A673 (cell line): ENCODE data around the gene ANO1. TPM values are rescaled to one million over a fixed set of nuclear protein-coding genes. Genes with fewer than 3 reads are reported as not detected.
A peak's percentile ranks its signal among the peaks of the same experiment; 100 is the strongest.

Experiments used
- BruUV-seq: library from RNA; stranded (reverse); fragments of 400-500 nt; replicated peaks from 2 replicates; lab custom pipeline; 2021; lab: Mats Ljungman, UMichigan
- CTCF ChIA-PET: fragments of 300-600 bp; sonication (Branson Sonifier 250); formaldehyde crosslinking; loops from one replicate; lab custom pipeline; 2022; ENCODE audit warnings: antibody characterized with exemption; lab: Charles Lee
- POLR2A ChIA-PET: fragments of 300-600 bp; sonication (Branson Sonifier 250); formaldehyde crosslinking; loops from one replicate; lab custom pipeline; 2022; ENCODE audit warnings: antibody characterized with exemption; ENCODE audit not compliant: low non-redundant PET; lab: Charles Lee
- DNase-seq: peaks from one replicate; pipeline ENCODE4 v3.0.0-alpha.2; 2015; ENCODE audit warnings: low spot score
- H3K27ac ChIP-seq: fragments of 200-600 bp; sonication (generic); 2 replicates; pipeline ENCODE4 v1.5.1; 2016; ENCODE audit warnings: mixed run types, low read depth, mild to moderate bottlenecking, mixed read lengths, antibody characterized with exemption, low read length; ENCODE audit not compliant: poor library complexity, severe bottlenecking
- H3K27me3 ChIP-seq: fragments of 200-600 bp; sonication (generic); replicated peaks from 2 replicates; pipeline ENCODE4 v1.6.1; 2017; ENCODE audit warnings: mixed run types, low read depth, mild to moderate bottlenecking, mixed read lengths, antibody characterized with exemption, low read length; ENCODE audit not compliant: insufficient read depth, poor library complexity
- H3K36me3 ChIP-seq: fragments of 200-600 bp; sonication (generic); 2 replicates; pipeline ENCODE4 v1.6.1; 2016; ENCODE audit warnings: mixed run types, mild to moderate bottlenecking, mixed read lengths, antibody characterized with exemption, low read length; ENCODE audit not compliant: insufficient read depth, poor library complexity, severe bottlenecking
- H3K4me1 ChIP-seq: fragments of 200-600 bp; sonication (generic); 2 replicates; pipeline ENCODE4 v1.6.1; 2017; ENCODE audit warnings: mixed run types, mild to moderate bottlenecking, mixed read lengths, antibody characterized with exemption, low read length; ENCODE audit not compliant: insufficient read depth, poor library complexity, severe bottlenecking
- H3K4me3 ChIP-seq: fragments of 200-600 bp; sonication (generic); 2 replicates; pipeline ENCODE4 v1.5.1; 2016; ENCODE audit warnings: low read depth, mixed run types, mild to moderate bottlenecking, mixed read lengths, low read length; ENCODE audit not compliant: poor library complexity, severe bottlenecking
- H3K9me3 ChIP-seq: fragments of 200-600 bp; sonication (generic); 2 replicates; pipeline ENCODE4 v1.6.1; 2016; ENCODE audit warnings: mixed run types, low read depth, mild to moderate bottlenecking, mixed read lengths, antibody characterized with exemption, low read length; ENCODE audit not compliant: poor library complexity, severe bottlenecking
- EZH2 ChIP-seq: fragments of 200-600 bp; sonication (generic); IDR thresholded peaks from 2 replicates; pipeline ENCODE4 v1.6.1; 2017; ENCODE audit warnings: borderline replicate concordance, low read depth, mild to moderate bottlenecking, mixed read lengths, antibody characterized with exemption, low read length; ENCODE audit not compliant: poor library complexity, severe bottlenecking
- intact Hi-C: fragments of 100-400 bp; cut with micrococcal nuclease; formaldehyde crosslinking; loops from one replicate; pipeline ENCODE4 v1.10.0; 2022; ENCODE audit not compliant: unreplicated experiment
- total RNA-seq: library from RNA; stranded (reverse); gene quantifications from 2 replicates; pipeline ENCODE4 v1.2.3, GENCODE V29; 2021
- TF ChIP-seq, protein P1 (sequence below): fragments of 300-800, 200-600 bp; sonication (generic); conservative IDR thresholded peaks from 2 replicates; pipeline ENCODE4 v1.5.1; 2017; ENCODE audit warnings: low read depth, mild to moderate bottlenecking, antibody characterized with exemption, low read length, moderate library complexity, mixed read lengths

ANO1 gene
- total RNA-seq, 1 experiment from 2014 or later = 0.90 TPM

DNA sequence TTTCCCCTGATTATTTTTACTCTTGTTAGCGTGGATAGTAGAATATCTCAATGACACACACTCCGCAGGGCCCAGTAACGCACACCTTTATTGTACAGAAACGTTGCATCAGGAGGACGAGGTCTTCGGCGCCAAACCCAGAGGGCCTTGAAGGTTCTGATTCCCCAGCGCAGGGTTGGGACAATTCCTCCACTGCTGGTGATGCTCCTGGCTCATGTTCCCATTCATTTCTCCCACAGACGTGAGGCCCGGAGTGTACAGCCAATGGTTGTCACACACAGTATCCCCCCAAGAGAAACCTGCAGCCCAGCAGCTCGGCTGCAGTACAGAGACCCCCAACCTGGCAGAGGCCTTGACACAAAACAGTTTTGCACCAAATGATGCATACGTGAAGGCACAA, 6.1 kb upstream of the ANO1 start:
- BruUV-seq = no TSS peak
- intact Hi-C loops = no loop called here

GRCh38 chr11:70072461-70072860, 5.7 kb upstream of the ANO1 start:
- Histone ChIP-seq H3K36me3 (no peaks in the 10 kb centered on the region), H3K4me1 (peaks cover 10% of the 10 kb centered on the region), H3K27me3 (peaks cover 52% of the 10 kb centered on the region), H3K27ac (no peak overlapping the region), H3K4me3 (no peak overlapping the region), H3K9me3 (no peaks in the 10 kb centered on the region)
- no peak for DNase-seq
- TF ChIP-seq, protein P1, sequence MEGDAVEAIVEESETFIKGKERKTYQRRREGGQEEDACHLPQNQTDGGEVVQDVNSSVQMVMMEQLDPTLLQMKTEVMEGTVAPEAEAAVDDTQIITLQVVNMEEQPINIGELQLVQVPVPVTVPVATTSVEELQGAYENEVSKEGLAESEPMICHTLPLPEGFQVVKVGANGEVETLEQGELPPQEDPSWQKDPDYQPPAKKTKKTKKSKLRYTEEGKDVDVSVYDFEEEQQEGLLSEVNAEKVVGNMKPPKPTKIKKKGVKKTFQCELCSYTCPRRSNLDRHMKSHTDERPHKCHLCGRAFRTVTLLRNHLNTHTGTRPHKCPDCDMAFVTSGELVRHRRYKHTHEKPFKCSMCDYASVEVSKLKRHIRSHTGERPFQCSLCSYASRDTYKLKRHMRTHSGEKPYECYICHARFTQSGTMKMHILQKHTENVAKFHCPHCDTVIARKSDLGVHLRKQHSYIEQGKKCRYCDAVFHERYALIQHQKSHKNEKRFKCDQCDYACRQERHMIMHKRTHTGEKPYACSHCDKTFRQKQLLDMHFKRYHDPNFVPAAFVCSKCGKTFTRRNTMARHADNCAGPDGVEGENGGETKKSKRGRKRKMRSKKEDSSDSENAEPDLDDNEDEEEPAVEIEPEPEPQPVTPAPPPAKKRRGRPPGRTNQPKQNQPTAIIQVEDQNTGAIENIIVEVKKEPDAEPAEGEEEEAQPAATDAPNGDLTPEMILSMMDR = no peak
- TF ChIP-seq EZH2 = no peak
- intact Hi-C loops = no loop called here
- BruUV-seq = no TSS peak
- CTCF ChIA-PET = no interaction called here
- POLR2A ChIA-PET = no interaction called here

More for the DNA sequence above, 6.1 kb upstream of the ANO1 start:
- CTCF ChIA-PET = no interaction called here
- Histone ChIP-seq H3K27me3 (peaks cover 47% of the 10 kb centered on the region), H3K4me3 (no peak overlapping the region), H3K27ac (no peak overlapping the region), H3K36me3 (no peaks in the 10 kb centered on the region), H3K4me1 (peaks cover 10% of the 10 kb centered on the region), H3K9me3 (no peaks in the 10 kb centered on the region)
- POLR2A ChIA-PET = no interaction called here
- DNase-seq = no peak
- TF ChIP-seq, protein P1 = no peak
- TF ChIP-seq EZH2 = no peak

DNA sequence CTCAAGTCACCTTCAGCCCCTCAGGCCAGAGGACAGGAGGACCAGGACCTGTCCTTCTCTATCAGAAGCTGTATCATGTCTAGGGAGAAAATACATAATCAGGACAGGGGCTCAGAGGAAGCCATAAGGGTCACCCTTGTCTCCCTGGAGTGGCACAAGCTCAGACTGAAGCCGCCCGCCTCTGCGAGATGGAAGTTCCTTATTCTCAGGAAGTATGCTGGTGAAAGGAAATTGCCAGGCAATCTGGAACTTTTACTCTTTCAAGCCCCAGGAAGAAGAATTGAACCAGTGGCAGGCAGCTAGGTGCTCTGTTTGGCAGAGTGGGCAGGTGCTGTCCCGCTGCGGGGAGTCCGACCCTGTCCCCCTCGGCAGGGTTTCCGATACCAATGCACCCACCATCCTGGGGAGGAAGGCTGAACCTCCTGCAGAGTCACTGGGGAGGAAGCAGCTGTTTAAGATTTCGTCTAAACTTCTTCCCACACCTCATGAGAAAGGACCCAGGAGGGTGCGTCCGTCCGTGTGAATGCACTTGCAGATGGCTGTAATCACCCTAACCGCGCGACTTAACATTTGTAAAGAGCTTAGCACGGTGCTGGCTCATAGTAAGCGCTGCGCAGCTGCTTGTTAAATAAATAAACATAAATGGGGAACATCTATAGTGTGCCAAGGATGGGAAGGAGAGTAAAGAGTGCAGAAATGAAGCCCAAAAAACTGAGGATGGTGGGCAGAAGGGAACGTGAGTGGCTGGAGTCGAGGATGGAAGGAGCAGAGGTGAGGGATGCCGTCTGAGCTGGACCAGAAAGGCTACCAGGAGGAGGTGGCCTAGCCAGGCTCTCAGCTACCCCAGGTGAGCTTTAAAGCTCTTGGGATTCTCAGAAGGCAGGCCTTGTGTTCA, 5.0 kb upstream of the ANO1 start:
- Histone ChIP-seq H3K4me3 (no peak overlapping the region), H3K27me3 (peaks cover 58% of the 10 kb centered on the region), H3K4me1 (peaks cover 10% of the 10 kb centered on the region), H3K36me3 (no peaks in the 10 kb centered on the region), H3K27ac (no peak overlapping the region), H3K9me3 (no peaks in the 10 kb centered on the region)
- TF ChIP-seq EZH2 = no peak
- TF ChIP-seq, protein P1 = no peak
- intact Hi-C loops = no loop called here
- peak; percentile 28 for DNase-seq
- ChIA-PET POLR2A (interaction anchor here (0.6 kb wide), 1 partner anchor 159 kb away, joined by 3 read pairs; no protein-coding TSS in a partner anchor), CTCF (interaction anchor here (0.7 kb wide), 1 partner anchor 36 kb away, joined by 3 read pairs; no protein-coding TSS in a partner anchor)
- BruUV-seq = no TSS peak
